ENCODE results near the gene PROX2.

PROX2 gene

DNA sequence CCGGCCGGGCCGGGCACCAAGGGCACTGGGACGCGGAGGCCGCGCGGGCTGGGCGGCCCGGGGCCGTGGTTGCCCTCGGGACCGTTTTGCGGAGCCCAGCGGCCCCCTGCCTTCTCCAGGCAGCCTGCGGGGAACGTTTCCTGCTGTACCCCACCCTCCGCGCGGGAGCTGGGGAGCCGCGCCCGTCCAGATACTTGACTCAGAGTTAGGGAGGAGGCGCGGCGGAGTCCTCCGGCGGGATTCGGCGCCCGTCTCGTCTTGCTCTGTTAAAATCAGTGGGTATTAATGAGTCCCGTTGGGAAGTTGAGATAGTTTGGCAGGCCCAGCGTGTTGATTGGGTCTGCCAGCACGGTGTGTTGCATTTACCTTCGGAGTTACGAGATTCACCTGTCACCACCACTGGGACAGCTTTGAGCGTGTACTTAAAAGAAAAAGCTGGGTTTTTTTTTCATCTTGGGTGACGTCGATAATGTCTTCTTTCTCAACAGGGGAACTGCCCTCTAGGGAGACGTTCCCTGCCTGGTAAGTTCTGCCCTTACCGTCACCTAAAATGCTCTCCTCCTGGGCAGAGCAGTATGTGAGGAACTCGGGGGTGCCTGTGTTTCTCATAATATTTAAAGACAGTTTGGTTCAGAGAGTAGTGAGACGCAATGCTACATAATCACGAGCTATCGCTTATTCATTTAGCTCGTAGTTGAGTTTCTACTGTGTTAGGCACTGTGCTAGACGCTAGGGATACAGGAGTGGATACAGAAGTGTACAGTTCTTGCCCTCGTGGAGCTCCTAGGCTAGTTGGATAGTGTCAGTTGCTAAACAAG is 6.4 kb upstream of the PROX2 start:
- peak; percentile 60 to 75 for DNase-seq (ENCODE audit: low read depth in 2 of 2)
- H3K4me3 ChIP-seq (replicated peaks in 1 of 2; ENCODE audit: low read depth in 2 of 2, low read length in 2 of 2), result peak overlapping the region; percentile 85 to 88
- TF ChIP-seq, protein P1, sequence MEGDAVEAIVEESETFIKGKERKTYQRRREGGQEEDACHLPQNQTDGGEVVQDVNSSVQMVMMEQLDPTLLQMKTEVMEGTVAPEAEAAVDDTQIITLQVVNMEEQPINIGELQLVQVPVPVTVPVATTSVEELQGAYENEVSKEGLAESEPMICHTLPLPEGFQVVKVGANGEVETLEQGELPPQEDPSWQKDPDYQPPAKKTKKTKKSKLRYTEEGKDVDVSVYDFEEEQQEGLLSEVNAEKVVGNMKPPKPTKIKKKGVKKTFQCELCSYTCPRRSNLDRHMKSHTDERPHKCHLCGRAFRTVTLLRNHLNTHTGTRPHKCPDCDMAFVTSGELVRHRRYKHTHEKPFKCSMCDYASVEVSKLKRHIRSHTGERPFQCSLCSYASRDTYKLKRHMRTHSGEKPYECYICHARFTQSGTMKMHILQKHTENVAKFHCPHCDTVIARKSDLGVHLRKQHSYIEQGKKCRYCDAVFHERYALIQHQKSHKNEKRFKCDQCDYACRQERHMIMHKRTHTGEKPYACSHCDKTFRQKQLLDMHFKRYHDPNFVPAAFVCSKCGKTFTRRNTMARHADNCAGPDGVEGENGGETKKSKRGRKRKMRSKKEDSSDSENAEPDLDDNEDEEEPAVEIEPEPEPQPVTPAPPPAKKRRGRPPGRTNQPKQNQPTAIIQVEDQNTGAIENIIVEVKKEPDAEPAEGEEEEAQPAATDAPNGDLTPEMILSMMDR (IDR thresholded peaks at IDR 0.05; ENCODE audit: low read depth, low read length), result no peak

- H3K4me3 ChIP-seq (replicated peaks in 1 of 2; ENCODE audit: low read depth in 2 of 2, low read length in 2 of 2), result peak within 1 kb of the TSS; percentile 85 to 88
- DNase-seq (ENCODE audit: low read depth in 2 of 2), result peak; percentile 87 to 91
- TF ChIP-seq, protein P1 (IDR thresholded peaks at IDR 0.05; ENCODE audit: low read depth, low read length), result no peak
Measured at GRCh38 chr14:74881431-74882102, 5.6 kb upstream of the PROX2 start, which contains the start of gene DLST. Gene DLST (plus strand): TSS chr14:74881916. CDS start chr14:74881954, 38 bp downstream.

DNA sequence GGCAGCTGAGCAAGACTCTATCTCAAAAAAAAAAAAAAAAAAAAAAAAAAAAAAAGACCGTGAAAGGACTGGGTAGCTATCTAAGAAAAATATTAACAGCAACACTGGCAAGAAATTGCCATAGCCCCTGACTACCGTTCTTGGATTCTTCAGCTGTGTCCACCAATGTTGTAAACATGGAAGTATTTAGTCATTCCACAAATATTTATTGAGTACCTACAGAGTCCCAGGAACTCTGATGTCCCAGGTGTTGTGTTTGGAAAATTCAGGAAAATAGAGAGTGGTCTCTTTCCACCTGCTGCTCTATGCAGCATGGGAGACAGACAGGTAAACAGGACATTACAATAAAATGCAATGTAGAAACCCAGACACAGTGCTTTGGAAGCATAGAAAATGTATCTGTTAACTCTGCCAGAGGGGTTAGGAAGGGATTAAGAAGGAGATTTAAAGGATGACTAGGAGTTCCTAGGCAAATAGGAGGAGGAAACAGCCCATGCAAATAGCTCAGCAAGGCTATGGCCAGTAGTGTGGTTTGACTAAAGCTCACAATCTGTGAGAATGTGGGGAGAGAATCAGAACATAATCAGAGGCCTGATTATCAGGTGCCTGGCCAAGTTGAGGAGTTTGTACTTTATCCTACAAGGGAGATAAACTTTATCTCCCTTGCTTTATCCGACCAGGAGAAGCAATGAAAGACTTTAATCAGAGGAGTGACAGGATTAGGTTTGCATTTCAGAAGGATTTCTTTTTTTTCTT is 3.7 kb upstream of the PROX2 start:
- no peak overlapping the region for H3K4me3 ChIP-seq (replicated peaks in 1 of 2; ENCODE audit: low read depth in 2 of 2, low read length in 2 of 2)
- no peak for DNase-seq (ENCODE audit: low read depth in 2 of 2)
- TF ChIP-seq, protein P1 (IDR thresholded peaks at IDR 0.05; ENCODE audit: low read depth, low read length), result no peak

- no peak overlapping the region for H3K4me3 ChIP-seq (replicated peaks in 1 of 2; ENCODE audit: low read depth in 2 of 2, low read length in 2 of 2)
- no peak for DNase-seq (ENCODE audit: low read depth in 2 of 2)
- TF ChIP-seq, protein P1 (IDR thresholded peaks at IDR 0.05; ENCODE audit: low read depth, low read length), result no peak
Measured at GRCh38 chr14:74875204-74875603, 741 bp downstream of the PROX2 start.

GRCh38 chr14:74871819-74872218 is 4.1 kb downstream of the PROX2 start:
- no peak overlapping the region for H3K4me3 ChIP-seq (replicated peaks in 1 of 2; ENCODE audit: low read depth in 2 of 2, low read length in 2 of 2)
- TF ChIP-seq, protein P1 (IDR thresholded peaks at IDR 0.05; ENCODE audit: low read depth, low read length), result no peak
- DNase-seq (ENCODE audit: low read depth in 2 of 2), result no peak

- TF ChIP-seq, protein P1 (IDR thresholded peaks at IDR 0.05; ENCODE audit: low read depth, low read length), result no peak
- no peak for DNase-seq (ENCODE audit: low read depth in 2 of 2)
Measured at GRCh38 chr14:74868739-74869138, 7.2 kb downstream of the PROX2 start.

More at GRCh38 chr14:74868739-74869138, 7.2 kb downstream of the PROX2 start:
- no peak overlapping the region for H3K4me3 ChIP-seq (replicated peaks in 1 of 2; ENCODE audit: low read depth in 2 of 2, low read length in 2 of 2)
